ENCODE data around the gene OSBPL10. TPM values are rescaled to one million over a fixed set of nuclear protein-coding genes. Genes with fewer than 3 reads are reported as not detected.

The OSBPL10 gene
- total and polyA plus RNA-seq, 2 of the 4 experiments (the other 2 are of a cell fraction): 9.5 to 10.1 TPM

GRCh38 chr3:31946484-31947081, 34.5 kb downstream of the OSBPL10 start:
- Histone ChIP-seq H3K56ac (ENCODE audit: extremely low read depth, insufficient read depth, low read length) (no peak overlapping the region), H3K23ac (ENCODE audit: low read depth, low read length) (no peak overlapping the region), H2BK20ac (ENCODE audit: low read depth, low read length) (no peak overlapping the region), H3K18ac (ENCODE audit: low read depth, low read length) (no peak overlapping the region), H4K20me1 (ENCODE audit: insufficient read depth, low read length) (no peaks in the 10 kb centered on the region), H3K36me3 (ENCODE audit: control insufficient read depth, insufficient read depth, low read length) (no peaks in the 10 kb centered on the region), H2AK9ac (replicated peaks; ENCODE audit: low read depth, low read length, poor library complexity) (no peak overlapping the region), H2AK5ac (ENCODE audit: low read depth, low read length) (no peak overlapping the region), H2BK120ac (ENCODE audit: low read depth, low read length) (no peak overlapping the region), H3K4me1 (ENCODE audit: control insufficient read depth, insufficient read depth, low read length) (peaks cover 3% of the 10 kb centered on the region), H2BK5ac (ENCODE audit: low read depth, low read length, poor library complexity, severe bottlenecking) (no peak overlapping the region), H3K4ac (ENCODE audit: low read depth, low read length) (no peak overlapping the region), H4K91ac (ENCODE audit: insufficient read depth, low read depth, low read length) (no peak overlapping the region), H3K4me3 (ENCODE audit: insufficient read depth, low read depth, low read length) (no peak overlapping the region), H3K9ac (ENCODE audit: low read depth, low read length) (no peak overlapping the region), H2BK15ac (ENCODE audit: low read depth, low read length) (no peak overlapping the region), H4K8ac (ENCODE audit: low read depth in 2 of 2, low read length in 2 of 2) (no peak overlapping the region), H3K9me1 (ENCODE audit: insufficient read depth, low read length) (peaks cover 3% of the 10 kb centered on the region; the same call in 1 of the 2 replicates), H3K27ac (ENCODE audit: insufficient read depth, low read length) (no peak overlapping the region), H3K79me1 (ENCODE audit: low read depth in 1 of 2, low read length in 2 of 2) (peaks cover 4 to 9% of the 10 kb centered on the region in 2 experiments; a peak in 1 of 4 replicates), H3K27me3 (ENCODE audit: control insufficient read depth, insufficient read depth, low read length) (no peaks in the 10 kb centered on the region), H2AFZ (replicated peaks; ENCODE audit: low read length, poor library complexity) (peak overlapping the region; percentile 61), H4K5ac (ENCODE audit: low read depth, low read length) (no peak overlapping the region), H3K9me3 (ENCODE audit: control insufficient read depth, insufficient read depth, low read length) (peaks cover 3% of the 10 kb centered on the region; the same call in 1 of the 2 replicates), H3K4me2 (ENCODE audit: low read depth, low read length) (no peak overlapping the region), H3K14ac (replicated peaks; ENCODE audit: low read depth, low read length) (no peak overlapping the region)
- ATAC-seq (ENCODE audit: low read depth): no peak
- CTCF ChIA-PET: interaction anchor here (0.6 kb wide), 1 partner anchor 17 kb away, joined by 7 read pairs; no protein-coding TSS in a partner anchor
- BruUV-seq (replicated peaks): no TSS peak
- no peak for DNase-seq
- POLR2A ChIA-PET (ENCODE audit: unreplicated experiment): interaction anchor here (0.5 to 0.6 kb wide), 2 partner anchors 108 to 382 kb away, joined by 3 to 9 read pairs; no protein-coding TSS in a partner anchor
- 93% methylated on average over 6 of the region's 10 CpGs; no CpG with 5 or more reads in 1 of the 2 experiments for WGBS, 2 experiments (ENCODE audit: extremely low coverage in 2 of 2, insufficient read length in 1 of 2)
- dilution Hi-C loops (cut with HindIII; ENCODE audit: low sequenced_read_pairs, unreplicated experiment) (no loop called here), in situ Hi-C loops (cut with MboI; ENCODE audit: low sequenced_read_pairs) (no loop called here), intact Hi-C loops (cut with micrococcal nuclease) (no loop called here)
- no peak for TF ChIP-seq SMC3 (IDR thresholded peaks at IDR 0.05; ENCODE audit: low read depth, low read length)
- no peak for TF ChIP-seq CEBPB (IDR thresholded peaks at IDR 0.05; ENCODE audit: low read depth, low read length)
- TF ChIP-seq, protein P1, sequence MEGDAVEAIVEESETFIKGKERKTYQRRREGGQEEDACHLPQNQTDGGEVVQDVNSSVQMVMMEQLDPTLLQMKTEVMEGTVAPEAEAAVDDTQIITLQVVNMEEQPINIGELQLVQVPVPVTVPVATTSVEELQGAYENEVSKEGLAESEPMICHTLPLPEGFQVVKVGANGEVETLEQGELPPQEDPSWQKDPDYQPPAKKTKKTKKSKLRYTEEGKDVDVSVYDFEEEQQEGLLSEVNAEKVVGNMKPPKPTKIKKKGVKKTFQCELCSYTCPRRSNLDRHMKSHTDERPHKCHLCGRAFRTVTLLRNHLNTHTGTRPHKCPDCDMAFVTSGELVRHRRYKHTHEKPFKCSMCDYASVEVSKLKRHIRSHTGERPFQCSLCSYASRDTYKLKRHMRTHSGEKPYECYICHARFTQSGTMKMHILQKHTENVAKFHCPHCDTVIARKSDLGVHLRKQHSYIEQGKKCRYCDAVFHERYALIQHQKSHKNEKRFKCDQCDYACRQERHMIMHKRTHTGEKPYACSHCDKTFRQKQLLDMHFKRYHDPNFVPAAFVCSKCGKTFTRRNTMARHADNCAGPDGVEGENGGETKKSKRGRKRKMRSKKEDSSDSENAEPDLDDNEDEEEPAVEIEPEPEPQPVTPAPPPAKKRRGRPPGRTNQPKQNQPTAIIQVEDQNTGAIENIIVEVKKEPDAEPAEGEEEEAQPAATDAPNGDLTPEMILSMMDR (conservative IDR thresholded peaks at IDR 0.05; ENCODE audit: low read depth, low read length): no peak
- no peak for TF ChIP-seq RFX5 (IDR thresholded peaks at IDR 0.05; ENCODE audit: low read depth, low read length)
